Loucy (cell line): ENCODE data around the gene UNKL.

Source experiments
- EZH2phosphoT487 ChIP-seq: fragments of 200-600 bp; IDR thresholded peaks from 2 replicates; pipeline ENCODE4 v1.6.1; 2018; ENCODE audit warnings: antibody characterized with exemption, mild to moderate bottlenecking, moderate library complexity, borderline replicate concordance
- TF ChIP-seq, protein P1 (sequence below): fragments of 200-600 bp; sonication (generic); conservative IDR thresholded peaks from 2 replicates; pipeline ENCODE4 v1.5.1; 2014; ENCODE audit warnings: mild to moderate bottlenecking, antibody characterized with exemption, low read length

DNA sequence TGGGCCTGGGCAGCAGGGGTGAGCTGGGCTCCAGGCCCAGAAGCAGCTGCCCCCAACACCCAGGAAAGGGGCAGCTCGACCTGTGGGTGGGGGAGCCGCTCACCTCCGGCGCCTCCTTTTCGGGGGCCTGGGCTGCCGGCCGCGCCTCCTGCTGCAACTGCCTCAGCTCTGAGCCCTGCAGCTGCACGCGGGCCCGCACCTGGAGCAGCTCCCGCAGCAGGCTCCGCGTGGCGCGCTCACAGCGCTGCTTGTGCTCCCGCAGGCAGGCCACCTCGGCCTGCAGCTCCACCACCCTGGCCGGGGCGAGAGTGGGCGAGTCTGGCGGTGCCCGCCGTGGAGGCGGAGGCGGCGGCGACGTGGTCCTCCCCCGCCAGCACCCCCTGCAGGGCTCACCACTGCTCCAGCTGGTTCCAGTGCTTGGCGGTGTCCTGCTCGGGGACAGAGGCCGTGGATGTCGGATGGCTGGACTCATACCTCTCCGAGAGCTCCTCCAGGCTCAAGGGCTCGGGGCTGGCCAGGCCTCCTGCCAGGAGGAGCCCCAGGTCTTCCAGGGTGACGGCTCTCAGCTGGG is 29.0 kb upstream of the UNKL start:
- TF ChIP-seq, protein P1, sequence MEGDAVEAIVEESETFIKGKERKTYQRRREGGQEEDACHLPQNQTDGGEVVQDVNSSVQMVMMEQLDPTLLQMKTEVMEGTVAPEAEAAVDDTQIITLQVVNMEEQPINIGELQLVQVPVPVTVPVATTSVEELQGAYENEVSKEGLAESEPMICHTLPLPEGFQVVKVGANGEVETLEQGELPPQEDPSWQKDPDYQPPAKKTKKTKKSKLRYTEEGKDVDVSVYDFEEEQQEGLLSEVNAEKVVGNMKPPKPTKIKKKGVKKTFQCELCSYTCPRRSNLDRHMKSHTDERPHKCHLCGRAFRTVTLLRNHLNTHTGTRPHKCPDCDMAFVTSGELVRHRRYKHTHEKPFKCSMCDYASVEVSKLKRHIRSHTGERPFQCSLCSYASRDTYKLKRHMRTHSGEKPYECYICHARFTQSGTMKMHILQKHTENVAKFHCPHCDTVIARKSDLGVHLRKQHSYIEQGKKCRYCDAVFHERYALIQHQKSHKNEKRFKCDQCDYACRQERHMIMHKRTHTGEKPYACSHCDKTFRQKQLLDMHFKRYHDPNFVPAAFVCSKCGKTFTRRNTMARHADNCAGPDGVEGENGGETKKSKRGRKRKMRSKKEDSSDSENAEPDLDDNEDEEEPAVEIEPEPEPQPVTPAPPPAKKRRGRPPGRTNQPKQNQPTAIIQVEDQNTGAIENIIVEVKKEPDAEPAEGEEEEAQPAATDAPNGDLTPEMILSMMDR, result no peak
- no peak for TF ChIP-seq EZH2phosphoT487
